Measurements from ENCODE around the gene RFT1. TPM values are rescaled to one million over a fixed set of nuclear protein-coding genes. Genes with fewer than 3 reads are reported as not detected.

RFT1 gene
- total and polyA plus RNA-seq, 2 of the 13 experiments (the other 11 are each of a cell fraction or from before 2014, with no cell fraction given): 23.2 to 37.0 TPM

- TF ChIP-seq SOX13 (IDR thresholded peaks at IDR 0.05) (no peak), SOX13 (CRISPR knock-in tag; conservative IDR thresholded peaks at IDR 0.05 in 1 of 2, IDR thresholded peaks at IDR 0.05 in 1 of 2) (no peak), GABPB1 (CRISPR knock-in tag; IDR thresholded peaks at IDR 0.05) (0 out of 2 replicates have a peak, but pooled peaks have one; percentile 14), ZNF703 (CRISPR knock-in tag; IDR thresholded peaks at IDR 0.05; ENCODE audit: borderline replicate concordance) (no peak), SIN3A (IDR thresholded peaks at IDR 0.05; ENCODE audit: borderline replicate concordance, low read depth, low read length) (0 out of 2 replicates have a peak, but pooled peaks have one; percentile 1), MAX (IDR thresholded peaks at IDR 0.05) (peak; percentile 11; the same call in 1 of the 2 replicates), GMEB1 (CRISPR knock-in tag; IDR thresholded peaks at IDR 0.05; ENCODE audit: borderline replicate concordance) (no peak), ZNF777 (CRISPR knock-in tag; IDR thresholded peaks at IDR 0.05) (peak; percentile 70; the same call in 1 of the 2 replicates), PAX8 (CRISPR knock-in tag; IDR thresholded peaks at IDR 0.05; ENCODE audit: borderline replicate concordance) (no peak), ZNF281 (CRISPR knock-in tag; IDR thresholded peaks at IDR 0.05; ENCODE audit: borderline replicate concordance) (peak; percentile 14; the same call in 1 of the 2 replicates), ARNT2 (CRISPR knock-in tag; IDR thresholded peaks at IDR 0.05; ENCODE audit: low read depth) (peak; percentile 13; the same call in 1 of the 2 replicates)
Measured at GRCh38 chr3:53161450-53161819, 31.2 kb upstream of the RFT1 start (continued).
